HEK293 (cell line): Measurements from ENCODE around the gene MBOAT7.

Experiments used
- CTCF ChIA-PET: fragments of 350-600 bp; formaldehyde crosslinking; extraction: SDS; loops from one replicate; lab custom pipeline; 2021; ENCODE audit warnings: antibody characterized with exemption; lab: Yijun Ruan, JAX
- POLR2A ChIA-PET: fragments of 300-600 bp; formaldehyde crosslinking; extraction: SDS; loops from one replicate; lab custom pipeline; 2020; ENCODE audit warnings: antibody characterized with exemption, inconsistent platforms; lab: Yijun Ruan, JAX
- H3K27ac ChIP-seq: fragments of 200-500 bp; sonication (Bioruptor generic); 2 replicates; pipeline ENCODE4 v1.5.1; 2014; ENCODE audit warnings: low read depth, low read length, control low read depth, inconsistent platforms; ENCODE audit errors: extremely low read depth
- H3K36me3 ChIP-seq, 2 experiments: fragments of 200-500 bp in 1 of 2; sonication (Bioruptor generic) in 1 of 2; 1 replicate in 1 of 2; 2 replicates in 1 of 2; pipeline ENCODE4 v1.5.1; 2014 to 2017; ENCODE audit warnings: inconsistent platforms in 2 of 2, low read length in 2 of 2; ENCODE audit not compliant: control insufficient read depth in 2 of 2, insufficient read depth in 1 of 2
- H3K4me1 ChIP-seq: fragments of 200-500 bp; sonication (Bioruptor generic); 2 replicates; pipeline ENCODE4 v1.5.1; 2014; ENCODE audit warnings: mild to moderate bottlenecking, low read length, inconsistent platforms; ENCODE audit not compliant: control insufficient read depth, insufficient read depth
- H3K4me3 ChIP-seq: 2 replicates; pipeline ENCODE4 v1.5.1; 2011; ENCODE audit warnings: low read depth, mild to moderate bottlenecking, control low read depth, low read length, moderate library complexity
- H3K9me3 ChIP-seq: fragments of 200-500 bp; sonication (Bioruptor generic); 2 replicates; pipeline ENCODE4 v1.5.1; 2014; ENCODE audit warnings: low read depth, low read length, inconsistent platforms; ENCODE audit not compliant: control insufficient read depth, insufficient read depth
- ELK4 ChIP-seq: IDR thresholded peaks from 2 replicates; pipeline ENCODE4 v1.6.1; 2011; ENCODE audit warnings: mild to moderate bottlenecking, low read depth, low read length, borderline replicate concordance
- HOXC10 ChIP-seq: sonication (generic); formaldehyde crosslinking; IDR thresholded peaks from 2 replicates; pipeline ENCODE4 v1.8.1; 2023; ENCODE audit warnings: mild to moderate bottlenecking, missing genetic modification reagents
- KLF1 ChIP-seq: fragments of 450-650 bp; formaldehyde crosslinking; IDR thresholded peaks from 2 replicates; pipeline ENCODE4 v1.5.1; 2016; ENCODE audit warnings: missing biosample characterization, missing genetic modification characterization
- KLF8 ChIP-seq: fragments of 450-650 bp; formaldehyde crosslinking; IDR thresholded peaks from 2 replicates; pipeline ENCODE4 v1.5.1; 2016; ENCODE audit warnings: missing biosample characterization, missing genetic modification characterization
- KLF9 ChIP-seq: fragments of 450-650 bp; formaldehyde crosslinking; IDR thresholded peaks from 2 replicates; pipeline ENCODE4 v1.5.1; 2016; ENCODE audit warnings: missing biosample characterization, missing genetic modification characterization, low read depth
- PATZ1 ChIP-seq: fragments of 450-650 bp; formaldehyde crosslinking; IDR thresholded peaks from 2 replicates; pipeline ENCODE4 v1.5.1; 2016; ENCODE audit warnings: missing biosample characterization, missing genetic modification characterization
- PBX3 ChIP-seq: sonication (generic); formaldehyde crosslinking; IDR thresholded peaks from 2 replicates; pipeline ENCODE4 v1.8.1; 2022; ENCODE audit warnings: mild to moderate bottlenecking, moderate library complexity, missing genetic modification reagents
- PRDM10 ChIP-seq: fragments of 450-650 bp; formaldehyde crosslinking; IDR thresholded peaks from 2 replicates; pipeline ENCODE4 v1.5.1; 2016; ENCODE audit warnings: missing biosample characterization, missing genetic modification characterization
- SCRT2 ChIP-seq: fragments of 450-650 bp; formaldehyde crosslinking; IDR thresholded peaks from 2 replicates; pipeline ENCODE4 v1.5.1; 2016; ENCODE audit warnings: missing biosample characterization, missing genetic modification characterization
- TSHZ1 ChIP-seq: fragments of 450-650 bp; formaldehyde crosslinking; IDR thresholded peaks from 2 replicates; pipeline ENCODE4 v1.5.1; 2016; ENCODE audit warnings: missing biosample characterization, missing genetic modification characterization, borderline replicate concordance
- ZBTB17 ChIP-seq: fragments of 450-650 bp; formaldehyde crosslinking; IDR thresholded peaks from 2 replicates; pipeline ENCODE4 v1.5.1; 2016; ENCODE audit warnings: missing biosample characterization, missing genetic modification characterization
- ZBTB48 ChIP-seq: fragments of 450-650 bp; formaldehyde crosslinking; IDR thresholded peaks from 2 replicates; pipeline ENCODE4 v1.5.1; 2016; ENCODE audit warnings: missing biosample characterization, missing genetic modification characterization
- ZBTB6 ChIP-seq: fragments of 450-650 bp; formaldehyde crosslinking; IDR thresholded peaks from 2 replicates; pipeline ENCODE4 v1.5.1; 2017; ENCODE audit warnings: missing biosample characterization, missing genetic modification characterization
- ZFP3 ChIP-seq: fragments of 450-650 bp; formaldehyde crosslinking; IDR thresholded peaks from 2 replicates; pipeline ENCODE4 v1.5.1; 2016; ENCODE audit warnings: low read depth, missing biosample characterization, missing genetic modification characterization
- ZNF114 ChIP-seq: fragments of 450-650 bp; formaldehyde crosslinking; IDR thresholded peaks from 2 replicates; pipeline ENCODE4 v1.5.0; 2017; ENCODE audit warnings: missing biosample characterization, missing genetic modification characterization
- ZNF560 ChIP-seq: fragments of 450-650 bp; formaldehyde crosslinking; IDR thresholded peaks from 2 replicates; pipeline ENCODE4 v1.5.1; 2017; ENCODE audit warnings: missing biosample characterization, missing genetic modification characterization, borderline replicate concordance
- ZNF585B ChIP-seq: fragments of 450-650 bp; formaldehyde crosslinking; IDR thresholded peaks from 2 replicates; pipeline ENCODE4 v1.5.1; 2016; ENCODE audit warnings: missing biosample characterization, missing genetic modification characterization
- ZNF747 ChIP-seq: fragments of 450-650 bp; formaldehyde crosslinking; IDR thresholded peaks from 2 replicates; pipeline ENCODE4 v1.5.1; 2016; ENCODE audit warnings: missing biosample characterization, missing genetic modification characterization
- ZNF76 ChIP-seq: fragments of 450-650 bp; formaldehyde crosslinking; IDR thresholded peaks from 2 replicates; pipeline ENCODE4; 2016; ENCODE audit warnings: low read depth, missing biosample characterization, missing genetic modification characterization, borderline replicate concordance
- ZNF785 ChIP-seq: fragments of 450-650 bp; formaldehyde crosslinking; IDR thresholded peaks from 2 replicates; pipeline ENCODE4 v1.5.1; 2016; ENCODE audit warnings: missing biosample characterization, missing genetic modification characterization
- TF ChIP-seq, protein P1 (sequence below): fragments of 450-650 bp; formaldehyde crosslinking; IDR thresholded peaks from 2 replicates; pipeline ENCODE4 v1.5.1; 2016; ENCODE audit warnings: missing biosample characterization, missing genetic modification characterization

Gene MBOAT7

DNA sequence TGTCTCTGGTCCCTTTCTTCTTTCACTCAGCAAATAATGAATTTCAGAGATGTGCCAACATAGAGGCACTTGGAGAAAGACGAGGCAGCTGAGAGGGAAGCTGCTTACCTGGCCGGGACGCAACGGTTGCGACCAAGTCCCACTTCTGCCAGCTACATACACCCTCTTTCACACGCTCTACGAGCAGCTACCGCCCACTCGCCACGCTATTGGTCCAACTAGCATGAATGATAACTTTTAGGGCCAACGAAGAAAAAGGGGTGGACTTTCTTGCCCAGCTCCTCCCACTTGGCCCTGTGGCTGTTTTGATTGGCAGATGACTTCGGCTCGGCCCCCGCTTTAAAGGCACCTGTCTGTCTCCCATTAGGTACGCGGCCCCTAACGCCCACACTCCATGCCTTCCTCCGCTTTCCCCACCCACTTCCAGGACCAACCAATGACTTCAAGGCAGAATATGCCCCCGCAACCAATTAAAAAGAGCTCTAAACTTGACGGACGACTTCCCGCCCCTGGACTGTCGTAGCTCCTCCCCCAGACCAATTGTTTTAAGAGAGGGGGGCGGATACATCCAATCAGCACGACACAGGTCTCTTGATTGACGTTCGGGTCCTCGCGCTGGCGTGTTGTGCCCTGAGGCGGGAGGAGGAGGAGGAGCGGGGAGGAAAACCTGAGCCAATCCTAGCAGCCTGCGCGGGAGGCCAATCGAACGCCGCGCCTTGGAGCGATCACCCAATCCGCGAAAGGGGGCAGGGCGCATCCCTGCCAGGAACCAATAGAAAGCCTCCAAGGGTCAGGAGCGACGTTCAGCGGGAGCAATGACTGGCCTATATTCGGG is 52.3 kb downstream of the MBOAT7 start:
- H3K4me1 ChIP-seq, result peaks cover 13% of the 10 kb centered on the region
- POLR2A ChIA-PET, result interaction anchor here (0.6 to 5.5 kb wide), 33 partner anchors 9 to 1587 kb away, joined by 3 to 116 read pairs (median 6); partner anchors contain the start of genes LENG1, LENG8, LENG9 and MBOAT7
- H3K4me3 ChIP-seq, result peak overlapping the region; percentile 94
- CTCF ChIA-PET, result interaction anchor here (0.6 to 1.7 kb wide), 9 partner anchors 14 to 240 kb away, joined by 3 to 6 read pairs (median 4); partner anchors contain the start of gene LENG1
- H3K36me3 ChIP-seq, result peaks cover 7 to 36% of the 10 kb centered on the region in 2 experiments; a peak in 2 of 3 replicates
- peak overlapping the region; percentile 88; the same call in 1 of the 2 replicates for H3K27ac ChIP-seq
- peaks cover 2% of the 10 kb centered on the region for H3K9me3 ChIP-seq
- TF ChIP-seq TSHZ1 (peak; percentile 55), ZNF76 (no peak), PATZ1 (peak; percentile 69), KLF8 (tag by site-specific recombination) (peak; percentile 18; the same call in 1 of the 2 replicates), ZFP3 (tag by site-specific recombination) (no peak), ZBTB17 (tag by site-specific recombination) (no peak), ZNF747 (tag by site-specific recombination) (no peak), ZNF114 (tag by site-specific recombination) (no peak), KLF1 (tag by site-specific recombination) (peak; percentile 61; the same call in 1 of the 2 replicates), PRDM10 (tag by site-specific recombination) (peak; percentile 85), ZBTB6 (tag by site-specific recombination) (no peak), KLF9 (peak; percentile 75; the same call in 1 of the 2 replicates), PBX3 (CRISPR knock-in tag) (peak; percentile 96; the same call in 1 of the 2 replicates), HOXC10 (CRISPR knock-in tag) (0 out of 2 replicates have a peak, but pooled peaks have one; percentile 45), ZNF560 (tag by site-specific recombination) (no peak), SCRT2 (tag by site-specific recombination) (peak; percentile 57; the same call in 1 of the 2 replicates), ZNF785 (no peak), ZBTB48 (tag by site-specific recombination) (peak; percentile 51; the same call in 1 of the 2 replicates), ZNF585B (no peak), ELK4 (no peak)
- TF ChIP-seq, protein P1, sequence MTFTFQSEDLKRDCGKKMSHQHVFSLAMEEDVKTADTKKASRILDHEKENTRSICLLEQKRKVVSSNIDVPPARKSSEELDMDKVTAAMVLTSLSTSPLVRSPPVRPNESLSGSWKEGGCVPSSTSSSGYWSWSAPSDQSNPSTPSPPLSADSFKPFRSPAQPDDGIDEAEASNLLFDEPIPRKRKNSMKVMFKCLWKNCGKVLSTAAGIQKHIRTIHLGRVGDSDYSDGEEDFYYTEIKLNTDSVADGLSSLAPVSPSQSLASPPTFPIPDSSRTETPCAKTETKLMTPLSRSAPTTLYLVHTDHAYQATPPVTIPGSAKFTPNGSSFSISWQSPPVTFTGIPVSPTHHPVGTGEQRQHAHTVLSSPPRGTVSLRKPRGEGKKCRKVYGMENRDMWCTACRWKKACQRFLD, result no peak
